GM19397 (cell line): ENCODE measurements around the gene PAX5.
"Not testable (repeated sequence)": the region's sequence is repeated elsewhere in the genome, so short reads cannot be mapped to it uniquely, and the experiment has no call there.

Experiments
- ATAC-seq: cut with Tn5 transposase; IDR thresholded peaks from one replicate; pipeline ENCODE4 v1.9.1; 2021; ENCODE audit warnings: mild to moderate bottlenecking, moderate library complexity; ENCODE audit not compliant: unreplicated experiment

Gene PAX5

GRCh38 chr9:37033682-37034304 lies at the start of gene PAX5:
PAX5 (minus strand) TSS chr9:37034268; CDS start chr9:37034031, 237 bp downstream.
- ATAC-seq: no peak

- no peak for ATAC-seq
These were observed 49.6 kb upstream of the PAX5 start for GRCh38 chr9:37083654-37084053.

- no peak for ATAC-seq
These were observed 48.2 kb upstream of the PAX5 start for GRCh38 chr9:37082214-37082765.

- ATAC-seq: not testable (repeated sequence)
These were observed 47.4 kb upstream of the PAX5 start for GRCh38 chr9:37081507-37081906.

- peak; percentile 14 for ATAC-seq
These were observed 46.1 kb upstream of the PAX5 start for GRCh38 chr9:37080165-37080628.

GRCh38 chr9:37079370-37080164 lies 45.5 kb upstream of the PAX5 start:
- ATAC-seq: peak; percentile 88

GRCh38 chr9:37074790-37075189 lies 40.7 kb upstream of the PAX5 start:
- ATAC-seq: not testable (repeated sequence)

- ATAC-seq: no peak
These were observed 32.2 kb upstream of the PAX5 start for GRCh38 chr9:37066139-37066725.

GRCh38 chr9:37062336-37062735 lies 28.3 kb upstream of the PAX5 start:
- ATAC-seq: no peak

- no peak for ATAC-seq
These were observed 27.7 kb upstream of the PAX5 start for GRCh38 chr9:37061768-37062167.

- ATAC-seq: no peak
These were observed 26.8 kb upstream of the PAX5 start for GRCh38 chr9:37060833-37061232.

GRCh38 chr9:37056046-37056920 lies 22.2 kb upstream of the PAX5 start:
- ATAC-seq: no peak

GRCh38 chr9:37054363-37054720 lies 20.3 kb upstream of the PAX5 start:
- not testable (repeated sequence) for ATAC-seq

GRCh38 chr9:37053684-37054362 lies 19.8 kb upstream of the PAX5 start:
- no peak for ATAC-seq

- ATAC-seq: no peak
These were observed 12.6 kb upstream of the PAX5 start for GRCh38 chr9:37046683-37047082.

- ATAC-seq: no peak
These were observed 8.4 kb upstream of the PAX5 start for GRCh38 chr9:37042421-37042820.

- ATAC-seq: no peak
These were observed 6.5 kb upstream of the PAX5 start for GRCh38 chr9:37040508-37041127.

- ATAC-seq: no peak
These were observed 4.9 kb upstream of the PAX5 start for GRCh38 chr9:37038943-37039464.

GRCh38 chr9:37038302-37038942 lies 4.4 kb upstream of the PAX5 start:
- no peak for ATAC-seq
